Cardiac septum (tissue), 1 donor: ENCODE data around the gene EPHB4. TPM values are rescaled to one million over a fixed set of nuclear protein-coding genes. Genes with fewer than 3 reads are reported as not detected.
"Not testable (repeated sequence)": the region's sequence is repeated elsewhere in the genome, so short reads cannot be mapped to it uniquely, and the experiment has no call there.

Source experiments
- DNase-seq: peaks from one replicate; pipeline ENCODE4 v3.0.0-alpha.2; 2020; ENCODE audit warnings: low spot score
- intact Hi-C: fragments of 100-400 bp; cut with DNase I; formaldehyde crosslinking; loops from one replicate; pipeline ENCODE4 v1.14.0; 2022
- total RNA-seq: library from RNA; stranded (reverse); fragmentation: NEBNext Ultra II Directional; extraction: Animal tissue kit (Norgen Biotek cat#: 25700); gene quantifications from one replicate; pipeline ENCODE4 v1.2.1, GENCODE V29; 2021
- donor health status: DM: no; HTN: no; CAD: no.

EPHB4 gene
- total RNA-seq, 1 donor from 2014 or later = 23.9 TPM

DNA sequence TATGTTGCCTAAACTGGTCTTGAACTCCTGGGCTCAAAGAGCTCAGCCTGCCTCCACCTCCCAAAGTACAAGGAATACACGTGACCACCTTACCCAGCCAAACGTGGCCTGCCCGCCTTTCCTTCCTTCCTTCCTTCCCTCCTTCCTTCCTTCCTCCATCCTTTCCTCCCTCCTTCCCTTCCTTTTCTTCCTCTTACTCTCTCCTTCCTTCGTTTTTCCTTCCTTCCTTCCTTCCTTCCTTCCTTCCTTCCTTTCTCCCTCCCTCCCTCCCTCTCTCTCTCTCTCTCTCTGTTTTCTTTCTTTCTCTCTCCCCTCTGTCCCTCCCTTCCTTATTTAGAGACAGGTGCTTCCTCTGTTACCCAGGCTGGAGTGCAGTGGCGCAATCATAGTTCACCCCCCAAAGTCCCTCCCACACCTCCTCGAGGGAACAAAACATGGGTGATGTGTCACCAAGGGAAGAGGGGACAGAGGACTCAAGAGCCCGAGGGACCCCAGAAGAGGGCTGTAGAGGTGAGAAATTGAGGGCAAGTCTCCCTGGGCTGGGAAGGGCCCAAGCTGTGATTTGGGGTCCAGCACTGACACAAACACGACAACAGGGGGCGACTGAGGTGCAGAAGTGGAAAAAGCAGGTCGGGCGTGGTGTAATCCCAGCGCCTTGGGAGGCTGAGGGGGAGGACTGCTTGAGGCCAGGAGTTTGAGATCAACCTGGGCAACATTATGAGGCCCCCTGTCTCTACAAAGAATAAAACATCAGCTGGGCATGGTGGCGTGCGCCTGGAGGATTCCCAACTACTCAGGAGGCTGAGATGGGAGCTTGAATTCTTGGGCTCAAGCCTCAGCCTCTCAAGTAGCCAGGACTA lies 28.1 kb downstream of the EPHB4 start:
- DNase-seq = no peak
- intact Hi-C loops = loop anchor here (1.0 kb wide), 1 partner anchor 53 kb away; the partner anchor contains the start of gene SLC12A9

DNA sequence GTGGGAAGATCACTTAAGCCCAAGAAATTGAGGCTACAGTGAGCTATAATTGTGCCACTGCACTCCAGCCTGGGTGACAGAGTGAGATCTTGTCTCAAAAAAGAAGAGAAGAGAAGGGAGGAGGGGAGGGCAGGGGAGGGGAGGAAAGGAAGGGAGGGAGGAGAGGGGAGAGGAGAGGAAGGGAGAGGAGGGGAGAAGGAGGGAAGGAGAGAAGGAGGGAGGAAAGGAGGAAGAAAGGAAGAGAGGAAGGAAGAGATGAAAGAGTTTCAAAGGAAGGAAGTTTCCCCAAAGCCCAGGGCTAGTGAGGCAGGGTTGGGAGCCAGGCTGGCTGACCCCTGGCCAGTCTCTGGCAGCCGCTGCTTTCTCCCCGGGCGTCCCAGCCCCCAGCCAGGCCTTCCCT lies 32.6 kb downstream of the EPHB4 start:
- no peak for DNase-seq
- intact Hi-C loops = no loop called here

DNA sequence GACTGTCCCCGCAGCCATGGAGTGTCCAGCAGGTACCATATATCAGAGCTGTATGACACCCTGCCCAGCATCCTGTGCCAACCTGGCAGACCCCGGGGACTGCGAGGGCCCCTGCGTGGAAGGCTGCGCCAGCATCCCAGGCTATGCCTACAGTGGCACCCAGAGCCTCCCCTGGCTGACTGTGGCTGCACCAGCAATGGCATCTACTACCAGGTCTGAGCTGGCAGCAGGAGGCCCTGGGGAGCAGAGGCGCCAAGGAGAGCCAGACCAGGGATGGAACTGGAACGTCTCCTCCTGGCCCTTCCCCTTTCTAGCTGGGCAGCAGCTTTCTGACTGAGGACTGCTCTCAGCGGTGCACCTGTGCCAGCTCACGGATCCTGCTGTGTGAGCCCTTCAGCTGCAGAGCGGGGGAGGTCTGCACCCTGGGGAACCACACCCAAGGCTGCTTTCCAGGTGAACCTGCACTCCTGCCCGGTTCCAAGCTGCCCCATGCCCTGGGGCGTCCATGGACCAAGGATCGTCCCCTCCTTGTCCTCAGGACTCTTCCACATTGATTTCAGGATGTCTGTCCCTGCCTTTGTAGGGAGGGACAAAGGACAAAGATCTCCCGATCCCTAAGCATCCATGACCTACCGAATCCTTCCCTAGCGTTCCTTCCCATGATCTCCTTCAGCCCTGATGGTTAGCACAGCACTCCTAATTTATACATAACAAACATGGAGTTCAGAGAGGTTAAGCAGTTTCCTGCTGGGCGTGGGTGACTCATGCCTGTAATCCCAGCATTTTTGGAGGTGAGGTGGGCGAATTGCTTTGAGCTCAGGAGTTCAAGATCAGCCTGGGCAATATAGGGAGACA lies 33.3 kb downstream of the EPHB4 start:
- no peak for DNase-seq
- intact Hi-C loops = no loop called here

DNA sequence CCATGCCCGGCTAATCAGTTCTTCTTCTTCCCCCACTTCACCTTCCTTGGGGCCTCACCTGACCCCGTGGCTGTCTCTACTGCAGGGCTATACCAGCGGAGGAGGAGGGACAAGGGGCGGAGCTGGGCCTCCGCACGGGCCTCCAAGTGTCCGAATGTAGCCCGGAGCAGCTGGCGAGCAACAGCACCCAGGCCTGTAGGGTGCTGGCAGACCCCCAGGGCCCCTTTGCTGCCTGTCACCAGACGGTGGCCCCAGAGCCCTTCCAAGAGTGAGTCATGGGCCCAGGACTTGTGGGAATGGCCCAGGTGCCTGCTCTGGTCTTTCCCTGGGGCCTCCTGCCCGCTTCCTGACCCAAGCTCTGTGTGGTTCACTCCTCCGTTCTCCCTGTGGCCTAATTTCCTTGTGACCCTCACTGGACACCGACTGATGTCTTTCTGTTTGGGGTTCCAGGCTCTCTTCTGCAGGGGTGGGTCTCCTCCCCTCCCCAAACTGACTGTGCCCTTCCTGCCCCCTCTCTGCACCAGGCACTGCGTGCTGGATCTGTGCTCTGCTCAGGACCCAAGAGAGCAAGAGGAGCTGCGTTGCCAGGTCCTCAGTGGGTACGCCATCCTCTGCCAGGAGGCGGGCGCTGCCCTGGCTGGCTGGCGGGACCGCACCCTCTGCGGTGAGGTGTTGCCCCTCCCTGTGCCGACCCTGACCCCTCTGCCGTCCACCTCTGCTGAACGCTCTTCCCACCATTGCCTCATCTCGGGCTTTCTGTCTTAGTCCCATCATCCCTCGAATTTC lies 35.2 kb downstream of the EPHB4 start:
- DNase-seq = no peak
- intact Hi-C loops = no loop called here

- intact Hi-C loops = no loop called here
- DNase-seq = no peak
Measured at GRCh38 chr7:100789055-100789454, 38.3 kb downstream of the EPHB4 start.

DNA sequence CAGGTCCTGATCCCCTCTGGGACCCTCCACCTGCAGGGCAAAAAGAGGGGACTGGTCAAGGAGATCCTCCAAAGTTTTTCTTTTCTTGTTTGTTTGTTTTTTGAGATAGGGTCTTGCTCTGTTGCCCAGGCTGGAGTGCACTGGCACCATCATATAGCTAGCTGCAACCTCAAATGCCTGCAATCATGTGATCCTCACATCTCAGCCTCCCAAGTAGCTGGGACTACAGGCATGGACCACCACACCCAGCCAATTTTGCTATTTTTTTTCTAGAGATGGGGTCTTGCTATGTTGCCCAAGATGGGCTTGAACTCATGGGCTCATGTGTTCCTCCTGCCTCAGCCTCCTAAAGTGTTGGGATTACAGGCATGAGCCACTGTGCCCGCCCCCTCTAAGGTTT lies 41.0 kb downstream of the EPHB4 start:
- DNase-seq = no peak
- intact Hi-C loops = no loop called here

GRCh38 chr7:100785878-100786277 lies 41.4 kb downstream of the EPHB4 start:
- intact Hi-C loops = no loop called here
- no peak for DNase-seq

DNA sequence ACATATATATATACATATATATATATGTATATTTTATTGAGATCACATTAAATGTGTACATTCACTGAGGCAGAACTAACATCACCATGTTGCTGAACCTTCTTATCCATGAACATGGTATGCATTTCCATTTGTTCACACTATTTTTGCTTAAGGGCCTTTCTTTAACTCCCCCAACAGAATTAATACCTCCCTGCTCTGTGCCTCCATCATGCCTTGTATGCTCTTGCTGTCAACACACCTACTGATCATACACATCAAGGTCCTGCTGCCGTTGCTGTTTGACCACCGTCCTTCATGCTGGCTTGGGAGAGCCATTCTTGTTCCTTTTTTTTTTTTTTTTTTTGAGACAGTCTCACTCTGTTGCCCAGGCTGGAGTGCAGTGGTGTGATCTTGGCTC lies 43.5 kb downstream of the EPHB4 start:
- no peak for DNase-seq
- intact Hi-C loops = no loop called here

GRCh38 chr7:100781255-100781654 lies 46.1 kb downstream of the EPHB4 start:
- intact Hi-C loops = no loop called here
- DNase-seq = no peak

DNA sequence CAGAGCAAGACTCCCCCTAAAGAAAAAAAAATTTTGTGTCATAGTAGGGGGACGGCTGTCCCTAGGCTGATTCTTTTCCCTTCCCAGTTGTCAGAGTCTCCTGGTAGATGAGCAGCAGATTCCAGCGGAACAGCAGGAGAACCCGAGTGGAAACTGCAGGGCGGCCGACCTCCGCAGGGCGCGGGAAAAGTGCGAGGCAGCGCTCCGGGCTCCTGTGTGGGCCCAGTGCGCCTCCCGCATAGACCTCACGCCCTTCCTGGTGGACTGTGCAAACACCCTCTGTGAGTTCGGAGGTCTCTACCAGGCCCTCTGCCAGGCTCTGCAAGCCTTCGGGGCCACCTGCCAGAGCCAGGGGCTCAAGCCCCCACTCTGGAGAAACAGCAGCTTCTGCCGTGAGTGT lies 48.0 kb downstream of the EPHB4 start:
- DNase-seq = no peak
- intact Hi-C loops = no loop called here

GRCh38 chr7:100778061-100778621 lies 49.2 kb downstream of the EPHB4 start:
- intact Hi-C loops = no loop called here
- DNase-seq = no peak

GRCh38 chr7:100773491-100773890 lies 53.8 kb downstream of the EPHB4 start:
- intact Hi-C loops = no loop called here
- DNase-seq = no peak

- intact Hi-C loops = no loop called here
- DNase-seq = no peak
Measured at GRCh38 chr7:100768784-100769183, 58.5 kb downstream of the EPHB4 start.

DNA sequence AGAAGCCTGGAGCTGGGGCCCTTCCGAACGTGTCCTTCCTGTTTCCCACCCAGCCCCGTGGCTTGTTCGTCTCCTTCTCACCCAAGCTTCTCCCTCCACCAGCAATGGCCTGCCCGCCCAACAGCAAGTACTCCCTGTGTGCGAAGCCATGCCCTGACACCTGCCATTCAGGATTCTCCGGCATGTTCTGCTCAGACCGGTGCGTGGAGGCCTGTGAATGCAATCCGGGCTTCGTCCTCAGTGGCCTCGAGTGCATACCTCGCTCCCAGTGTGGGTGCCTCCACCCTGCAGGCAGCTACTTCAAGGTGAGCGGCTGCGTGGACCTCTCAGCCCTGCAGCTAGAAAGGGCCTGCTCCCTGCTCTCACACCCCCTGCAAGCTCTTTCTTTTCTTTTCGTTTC lies 62.1 kb downstream of the EPHB4 start:
- DNase-seq = no peak
- intact Hi-C loops = no loop called here

DNA sequence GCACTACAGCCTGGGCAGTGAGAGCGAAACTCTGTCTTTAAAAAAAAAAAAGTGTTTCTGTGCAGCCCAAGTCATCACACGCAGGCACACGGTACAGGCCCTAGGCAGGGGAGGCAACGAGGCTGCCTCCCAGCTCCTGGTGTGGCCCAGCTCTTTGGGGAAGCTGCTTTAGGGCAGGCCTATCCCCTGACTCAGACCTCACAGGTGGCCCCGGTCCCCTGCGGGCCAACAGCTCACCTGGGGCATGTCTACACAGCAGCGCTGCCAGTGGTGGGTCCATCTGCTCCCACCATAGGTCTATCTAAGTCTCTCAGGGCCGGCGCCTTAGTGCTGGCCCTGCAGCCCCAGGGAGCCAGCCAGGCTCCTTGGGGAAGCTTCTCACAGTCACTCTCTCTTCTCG lies 62.5 kb downstream of the EPHB4 start:
- DNase-seq = no peak
- intact Hi-C loops = no loop called here

DNA sequence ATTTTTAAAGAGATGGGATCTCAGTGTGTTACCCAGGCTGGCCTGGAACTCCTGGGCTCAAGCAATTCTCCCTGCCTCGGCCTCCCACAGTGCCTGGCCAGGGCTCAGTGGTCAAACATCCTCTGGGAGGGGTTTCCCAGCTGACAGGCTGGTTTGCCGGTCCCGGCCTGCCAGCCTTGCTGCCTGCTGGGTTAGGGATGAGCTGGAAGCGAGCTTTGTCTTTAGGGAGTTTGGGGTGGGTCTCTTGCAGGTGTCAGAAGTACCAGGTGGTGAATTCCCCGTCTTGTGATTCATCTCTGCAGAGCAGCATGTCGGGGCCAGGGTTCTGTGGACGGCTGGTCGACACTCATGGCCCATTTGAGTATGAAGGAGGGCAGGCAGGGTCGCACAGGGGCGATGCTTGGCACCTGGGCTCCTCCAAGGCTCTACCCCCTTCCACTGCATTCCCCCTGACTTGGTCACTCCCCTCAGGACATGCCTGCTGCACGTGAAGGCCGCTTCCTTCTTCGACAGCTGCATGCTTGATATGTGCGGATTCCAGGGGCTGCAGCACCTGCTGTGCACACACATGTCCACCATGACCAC lies 63.7 kb downstream of the EPHB4 start:
- intact Hi-C loops = no loop called here
- DNase-seq = no peak

- DNase-seq, intact Hi-C loops: not testable (repeated sequence)
Measured at GRCh38 chr7:100762841-100763240, 64.5 kb downstream of the EPHB4 start.

- intact Hi-C loops = loop anchor here (10.0 kb wide), 1 partner anchor 665 kb away; no protein-coding TSS in a partner anchor
- DNase-seq = no peak
Measured at GRCh38 chr7:100759357-100760171, 67.8 kb downstream of the EPHB4 start.
